Esophagus muscularis mucosa (tissue), 4 donors: ENCODE measurements around the gene KIF26B. TPM values are rescaled to one million over a fixed set of nuclear protein-coding genes. Genes with fewer than 3 reads are reported as not detected.

Source experiments
- DNase-seq: peaks from one replicate; pipeline ENCODE4 v3.0.0-alpha.2; 2017; ENCODE audit errors: extremely low spot score
- H3K27ac ChIP-seq, 4 donors: fragments of 200-600 bp; sonication (generic); replicated peaks in 1 of 4; 1 replicate in 3 of 4; 2 replicates in 1 of 4; pipeline ENCODE4 v1.5.1; 2016 to 2019; ENCODE audit warnings: mild to moderate bottlenecking in 1 of 4
- H3K27me3 ChIP-seq, 4 donors: fragments of 200-600 bp; sonication (generic); one replicate each; pipeline versions ENCODE4 v1.5.1 to v1.6.0; 2016 to 2019
- H3K36me3 ChIP-seq, 4 donors: fragments of 200-600 bp; sonication (generic); one replicate each; pipeline ENCODE4 v1.5.1; 2016 to 2019
- H3K4me1 ChIP-seq, 4 donors: fragments of 200-600 bp; sonication (generic); one replicate each; pipeline ENCODE4 v1.5.1; 2016 to 2019
- H3K4me3 ChIP-seq, 4 donors: fragments of 200-600 bp; sonication (generic); 1 replicate in 2 of 4; 2 replicates in 2 of 4; pipeline ENCODE4 v1.5.1; 2016 to 2019; ENCODE audit warnings: mild to moderate bottlenecking in 4 of 4, moderate library complexity in 1 of 4
- H3K9me3 ChIP-seq, 4 donors: fragments of 200-600 bp; sonication (generic); 1 replicate in 3 of 4; 2 replicates in 1 of 4; pipeline ENCODE4 v1.5.1; 2016 to 2019
- CTCF ChIP-seq, 3 experiments: fragments of 200-600 bp in 2 of 3; fragments of 450-650 bp in 1 of 3; sonication (generic) in 2 of 3; IDR thresholded peaks; one replicate each; pipeline ENCODE4 v1.5.1; 2017 to 2019; ENCODE audit warnings: antibody characterized with exemption in 3 of 3, mild to moderate bottlenecking in 2 of 3, moderate library complexity in 1 of 3
- EP300 ChIP-seq: sonication (generic); formaldehyde crosslinking; IDR thresholded peaks from one replicate; pipeline ENCODE4 v1.6.1; 2017; ENCODE audit warnings: antibody characterized with exemption
- POLR2A ChIP-seq: fragments of 450-650 bp; IDR thresholded peaks from one replicate; pipeline ENCODE4 v1.6.1; 2017; ENCODE audit warnings: antibody characterized with exemption, moderate library complexity, mild to moderate bottlenecking, low read depth
- POLR2AphosphoS5 ChIP-seq, 2 donors: sonication (generic); formaldehyde crosslinking; IDR thresholded peaks; one replicate each; pipeline ENCODE4 v1.6.1; 2017; ENCODE audit warnings: antibody characterized with exemption in 2 of 2
- WGBS: methylation state at CpG from one replicate; pipeline ENCODE4 v1.1.5; 2018; 5-methylcytosine and 5-hydroxymethylcytosine counted together
- intact Hi-C: fragments of 100-400 bp; cut with DNase I; formaldehyde crosslinking; loops from one replicate; pipeline ENCODE4 v1.15.1; 2023
- total RNA-seq, 4 donors: library from RNA; depleted of rRNA; stranded (reverse); fragments of >200 nt; gene quantifications; one replicate each; pipeline versions ENCODE4 v1.1.0 to v1.2.1, GENCODE V29; 2016

The KIF26B gene
- total RNA-seq, 4 donors from 2014 or later: 0.13 to 3.7 (median 1.3) TPM

- intact Hi-C loops: no loop called here
- no peaks in the 10 kb centered on the region for H3K4me1 ChIP-seq
- H3K27ac ChIP-seq: no peak overlapping the region
- H3K9me3 ChIP-seq: no peaks in the 10 kb centered on the region
- H3K4me3 ChIP-seq: no peak overlapping the region
- peak; percentile 77 for DNase-seq
- TF ChIP-seq POLR2A (no peak), POLR2AphosphoS5 (IDR thresholded peaks at IDR 0.05) (no peak), CTCF (IDR thresholded peaks at IDR 0.05) (no peak), EP300 (no peak)
- WGBS: 74% methylated on average over 6 of the region's 6 CpGs
- H3K27me3 ChIP-seq: no peaks in the 10 kb centered on the region
- no peaks in the 10 kb centered on the region for H3K36me3 ChIP-seq
These were observed 137.8 kb downstream of the KIF26B start for GRCh38 chr1:245292553-245292952.

- Histone ChIP-seq H3K36me3 (no peaks in the 10 kb centered on the region), H3K27me3 (no peaks in the 10 kb centered on the region), H3K27ac (no peak overlapping the region), H3K4me3 (no peak overlapping the region), H3K4me1 (no peaks in the 10 kb centered on the region), H3K9me3 (no peaks in the 10 kb centered on the region)
- intact Hi-C loops: no loop called here
- TF ChIP-seq POLR2A (no peak), POLR2AphosphoS5 (IDR thresholded peaks at IDR 0.05) (no peak), EP300 (no peak), CTCF (IDR thresholded peaks at IDR 0.05) (no peak)
- WGBS: 85% methylated on average over 5 of the region's 5 CpGs
- DNase-seq: peak; percentile 66
These were observed 139.2 kb downstream of the KIF26B start for GRCh38 chr1:245294020-245294419.

- H3K4me3 ChIP-seq: no peak overlapping the region
- H3K36me3 ChIP-seq: no peaks in the 10 kb centered on the region
- no peak for TF ChIP-seq CTCF (IDR thresholded peaks at IDR 0.05)
- no peak for TF ChIP-seq POLR2AphosphoS5 (IDR thresholded peaks at IDR 0.05)
- no peak for TF ChIP-seq POLR2A
- TF ChIP-seq EP300: no peak
- DNase-seq: no peak
- H3K4me1 ChIP-seq: peaks cover 0 to 16% (median 13%) of the 10 kb centered on the region in 4 donors
- H3K27ac ChIP-seq: no peak overlapping the region
- no peaks in the 10 kb centered on the region for H3K9me3 ChIP-seq
- intact Hi-C loops: no loop called here
- 92% methylated on average over 12 of the region's 12 CpGs for WGBS
- H3K27me3 ChIP-seq: no peaks in the 10 kb centered on the region
These were observed 144.0 kb downstream of the KIF26B start for GRCh38 chr1:245298781-245299180.

GRCh38 chr1:245301162-245301580, 146.4 kb downstream of the KIF26B start:
- Histone ChIP-seq H3K4me3 (peak overlapping the region; percentile 6 to 41 (median 22)), H3K27ac (peak overlapping the region in 3 of 4 donors; percentile 5 to 20 (median 15)), H3K36me3 (no peaks in the 10 kb centered on the region), H3K9me3 (no peaks in the 10 kb centered on the region), H3K27me3 (no peaks in the 10 kb centered on the region), H3K4me1 (peaks cover 0 to 16% (median 13%) of the 10 kb centered on the region in 4 donors)
- no peak for DNase-seq
- 27% methylated on average over 10 of the region's 10 CpGs for WGBS
- intact Hi-C loops: no loop called here
- TF ChIP-seq POLR2AphosphoS5 (IDR thresholded peaks at IDR 0.05): no peak
- no peak for TF ChIP-seq CTCF (IDR thresholded peaks at IDR 0.05)
- no peak for TF ChIP-seq POLR2A
- TF ChIP-seq EP300: no peak

GRCh38 chr1:245301921-245302320, 147.1 kb downstream of the KIF26B start:
- TF ChIP-seq EP300 (no peak), POLR2AphosphoS5 (IDR thresholded peaks at IDR 0.05) (no peak), CTCF (IDR thresholded peaks at IDR 0.05) (no peak), POLR2A (no peak)
- H3K9me3 ChIP-seq: no peaks in the 10 kb centered on the region
- no peaks in the 10 kb centered on the region for H3K27me3 ChIP-seq
- peaks cover 3 to 19% (median 16%) of the 10 kb centered on the region in 4 donors for H3K4me1 ChIP-seq
- H3K4me3 ChIP-seq: no peak overlapping the region
- WGBS: 86% methylated on average over 4 of the region's 4 CpGs
- intact Hi-C loops: no loop called here
- no peaks in the 10 kb centered on the region for H3K36me3 ChIP-seq
- DNase-seq: no peak
- H3K27ac ChIP-seq: no peak overlapping the region
